ENCODE results near the gene TGFB1. TPM values are rescaled to one million over a fixed set of nuclear protein-coding genes. Genes with fewer than 3 reads are reported as not detected.

The TGFB1 gene
- polyA plus RNA-seq, 3 donors = 30.6 to 138 (median 42.2) TPM

- H3K27ac Mint-ChIP-seq = peak overlapping the region in 6 of 7 donors; percentile 74 to 99 (median 82)
- H3K9me3 Mint-ChIP-seq = no peaks in the 10 kb centered on the region
- Histone ChIP-seq H3K4me1 (ENCODE audit: control insufficient read depth in 1 of 2, insufficient read depth in 2 of 2, low read length in 2 of 2) (peaks cover 92 to 100% of the 10 kb centered on the region in 2 donors), H3K79me2 (ENCODE audit: insufficient read depth, low read length) (peaks cover 63% of the 10 kb centered on the region), H3K36me3 (replicated peaks in 1 of 2; ENCODE audit: control insufficient read depth in 1 of 2, insufficient read depth in 2 of 2, low read length in 2 of 2) (peaks cover 29 to 45% of the 10 kb centered on the region in 2 donors), H3K27me3 (ENCODE audit: control insufficient read depth in 2 of 2, insufficient read depth in 2 of 2, low read length in 2 of 2) (no peaks in the 10 kb centered on the region), H3K9me3 (replicated peaks in 1 of 2; ENCODE audit: control insufficient read depth in 1 of 2, insufficient read depth in 1 of 2, low read length in 2 of 2) (no peaks in the 10 kb centered on the region), H3K4me2 (replicated peaks; ENCODE audit: extremely low read depth, low read length, poor library complexity, severe bottlenecking) (no peak overlapping the region), H4K20me1 (ENCODE audit: insufficient read depth, low read length) (peaks cover 42% of the 10 kb centered on the region), H3K9ac (ENCODE audit: insufficient read depth, low read length, poor library complexity, severe bottlenecking) (no peak overlapping the region), H3K27ac (ENCODE audit: low read depth in 1 of 2, low read length in 2 of 2) (peak overlapping the region; percentile 52 to 76), H3K4me3 (replicated peaks in 1 of 3; ENCODE audit: low read depth in 2 of 3, low read length in 3 of 3) (no peak overlapping the region), H2AFZ (ENCODE audit: insufficient read depth, low read depth, low read length, poor library complexity, severe bottlenecking) (no peak overlapping the region)
- intact Hi-C loops (cut with micrococcal nuclease) = no loop called here
- peaks cover 47 to 66% of the 10 kb centered on the region in 2 donors for H3K36me3 Mint-ChIP-seq
- no peak for DNase-seq
- WGBS (ENCODE audit: insufficient coverage) = 100% methylated on average over 2 of the region's 4 CpGs
- H3K27me3 Mint-ChIP-seq (ENCODE audit: low read depth in 3 of 3) = peaks cover 0 to 4% (median 0%) of the 10 kb centered on the region in 3 donors
- peaks cover 77% of the 10 kb centered on the region for H3K4me1 Mint-ChIP-seq
- no peak overlapping the region for H3K4me3 Mint-ChIP-seq
- TF ChIP-seq CTCF (IDR thresholded peaks at IDR 0.05) = no peak
Observed at GRCh38 chr19:41330481-41330880, 23.2 kb downstream of the TGFB1 start.

GRCh38 chr19:41328842-41329225 lies 24.9 kb downstream of the TGFB1 start:
- peak; percentile 88 to 93 (median 92) for DNase-seq
- peaks cover 29 to 40% of the 10 kb centered on the region in 2 donors for H3K36me3 ChIP-seq (replicated peaks in 1 of 2; ENCODE audit: control insufficient read depth in 1 of 2, insufficient read depth in 2 of 2, low read length in 2 of 2)
- no CpG with 5 or more reads among the region's 1 CpG for WGBS (ENCODE audit: insufficient coverage)
- peak overlapping the region; percentile 84 to 93 for H3K4me3 Mint-ChIP-seq
- intact Hi-C loops (cut with micrococcal nuclease) = loop anchor here in 1 of 2 donors (2.0 to 5.0 kb wide), 2 partner anchors 33 to 66 kb away; partner anchors contain the start of gene B9D2
- peaks cover 54% of the 10 kb centered on the region for H3K79me2 ChIP-seq (ENCODE audit: insufficient read depth, low read length)
- peak overlapping the region; percentile 80 for H3K9ac ChIP-seq (ENCODE audit: insufficient read depth, low read length, poor library complexity, severe bottlenecking)
- no peak overlapping the region for H2AFZ ChIP-seq (ENCODE audit: insufficient read depth, low read depth, low read length, poor library complexity, severe bottlenecking)
- H3K27me3 Mint-ChIP-seq (ENCODE audit: low read depth in 3 of 3) = peaks cover 0 to 2% (median 0%) of the 10 kb centered on the region in 3 donors
- H3K27ac Mint-ChIP-seq = peak overlapping the region; percentile 95 to 99 (median 99)
- no peaks in the 10 kb centered on the region for H3K27me3 ChIP-seq (ENCODE audit: control insufficient read depth in 2 of 2, insufficient read depth in 2 of 2, low read length in 2 of 2)
- H3K4me2 ChIP-seq (replicated peaks; ENCODE audit: extremely low read depth, low read length, poor library complexity, severe bottlenecking) = peak overlapping the region; percentile 74
- peaks cover 76% of the 10 kb centered on the region for H3K4me1 Mint-ChIP-seq
- peak overlapping the region in 2 of 3 experiments; percentile 38 to 62 for H3K4me3 ChIP-seq (replicated peaks in 1 of 3; ENCODE audit: low read depth in 2 of 3, low read length in 3 of 3)
- H3K9me3 Mint-ChIP-seq = peaks cover 0 to 1% (median 0%) of the 10 kb centered on the region in 7 donors
- peaks cover 55% of the 10 kb centered on the region for H4K20me1 ChIP-seq (ENCODE audit: insufficient read depth, low read length)
- no peaks in the 10 kb centered on the region for H3K9me3 ChIP-seq (replicated peaks in 1 of 2; ENCODE audit: control insufficient read depth in 1 of 2, insufficient read depth in 1 of 2, low read length in 2 of 2)
- H3K4me1 ChIP-seq (ENCODE audit: control insufficient read depth in 1 of 2, insufficient read depth in 2 of 2, low read length in 2 of 2) = peaks cover 92 to 100% of the 10 kb centered on the region in 2 donors
- H3K36me3 Mint-ChIP-seq = peaks cover 49 to 67% of the 10 kb centered on the region in 2 donors
- H3K27ac ChIP-seq (ENCODE audit: low read depth in 1 of 2, low read length in 2 of 2) = peak overlapping the region; percentile 90 to 96
- no peak for TF ChIP-seq CTCF (IDR thresholded peaks at IDR 0.05)
